GM12878 (cell line): ENCODE results near the gene ADGRV1. TPM values are rescaled to one million over a fixed set of nuclear protein-coding genes. Genes with fewer than 3 reads are reported as not detected.

ENCODE experiments used
- ATAC-seq: fragments of 200-7000 bp; cut with Tn5 transposase; 3 replicates; pipeline ENCODE4 v1.9.1; 2020; ENCODE audit warnings: mild to moderate bottlenecking, moderate library complexity
- BruUV-seq: library from RNA; stranded (reverse); fragments of 400-500 nt; replicated peaks from 2 replicates; lab custom pipeline; 2021; lab: Mats Ljungman, UMichigan
- CTCF ChIA-PET: fragments of 300-600 bp; sonication (Branson Sonifier 250); formaldehyde crosslinking; extraction: SDS; loops from one replicate; lab custom pipeline; 2021; ENCODE audit warnings: inconsistent platforms; lab: Yijun Ruan, JAX
- POLR2A ChIA-PET: fragments of 350-600 bp; formaldehyde crosslinking; extraction: SDS; loops from one replicate; lab custom pipeline; 2021; ENCODE audit warnings: inconsistent platforms; lab: Charles Lee
- RAD21 ChIA-PET: fragments of 300-600 bp; sonication (Branson Sonifier 250); formaldehyde crosslinking; loops from one replicate; lab custom pipeline; 2023; ENCODE audit warnings: antibody characterized with exemption; ENCODE audit not compliant: unreplicated experiment; lab: Charles Lee
- SMC1A ChIA-PET: fragments of 300-600 bp; sonication (Branson Sonifier 250); formaldehyde crosslinking; loops from one replicate; lab custom pipeline; 2023; ENCODE audit not compliant: unreplicated experiment, uncharacterized antibody; lab: Charles Lee
- DNase-seq: peaks from one replicate; pipeline ENCODE4 v3.0.0-alpha.2; 2011; ENCODE audit warnings: low read depth, low spot score
- FAIRE-seq: peaks from 3 replicates; lab custom pipeline; 2011; peaks lifted over from hg19 to GRCh38; lab: Jason Lieb, UNC
- H2AFZ ChIP-seq: 2 replicates; pipeline ENCODE4 v1.6.0; 2011; ENCODE audit warnings: low read depth, low read length, control low read depth; ENCODE audit not compliant: control insufficient read depth
- H3K27ac ChIP-seq: 2 replicates; pipeline ENCODE4 v1.5.1; 2011; ENCODE audit warnings: control low read depth; ENCODE audit not compliant: control insufficient read depth, insufficient read depth
- H3K27me3 ChIP-seq, 2 experiments: replicated peaks in 1 of 2; 2 replicates each; pipeline versions ENCODE4 v1.6.0 to v1.6.1; 2011; ENCODE audit warnings: low read length in 1 of 2; ENCODE audit not compliant: control insufficient read depth in 2 of 2, insufficient read depth in 2 of 2
- H3K36me3 ChIP-seq, 2 experiments: 2 replicates each; pipeline ENCODE4 v1.5.1; 2011; ENCODE audit warnings: low read length in 1 of 2; ENCODE audit not compliant: control insufficient read depth in 2 of 2, insufficient read depth in 2 of 2
- H3K4me1 ChIP-seq: 2 replicates; pipeline ENCODE4 v1.6.1; 2011; ENCODE audit warnings: mild to moderate bottlenecking, low read length, moderate library complexity, mixed read lengths; ENCODE audit not compliant: control insufficient read depth, insufficient read depth
- H3K4me2 ChIP-seq: 2 replicates; pipeline ENCODE4 v1.6.0; 2011; ENCODE audit warnings: control low read depth; ENCODE audit not compliant: control insufficient read depth, insufficient read depth
- H3K4me3 ChIP-seq: fragments of 200-600 bp; sonication (generic); 2 replicates; pipeline ENCODE4 v1.5.1; 2016
- H3K79me2 ChIP-seq: 2 replicates; pipeline ENCODE4 v1.6.0; 2011; ENCODE audit warnings: low read length; ENCODE audit not compliant: control insufficient read depth, insufficient read depth
- H3K9ac ChIP-seq: 2 replicates; pipeline ENCODE4 v1.8.0; 2011; ENCODE audit warnings: low read length, control low read depth, mixed read lengths; ENCODE audit not compliant: control insufficient read depth, insufficient read depth
- H3K9me3 ChIP-seq: replicated peaks from 3 replicates; pipeline ENCODE4 v1.5.1; 2011; ENCODE audit warnings: mild to moderate bottlenecking, low read length; ENCODE audit not compliant: control insufficient read depth, insufficient read depth
- H4K20me1 ChIP-seq: 2 replicates; pipeline ENCODE4 v1.6.0; 2011; ENCODE audit not compliant: control insufficient read depth, insufficient read depth
- BCL3 ChIP-seq: IDR thresholded peaks from 2 replicates; pipeline ENCODE4 v1.6.1; 2011; ENCODE audit warnings: borderline replicate concordance, low read depth, mild to moderate bottlenecking, moderate library complexity, low read length; ENCODE audit not compliant: insufficient read depth, poor library complexity, severe bottlenecking
- CREB1 ChIP-seq: IDR thresholded peaks from 2 replicates; pipeline ENCODE4 v1.6.1; 2012; ENCODE audit warnings: low read depth, mild to moderate bottlenecking, inconsistent platforms
- FOXM1 ChIP-seq: IDR thresholded peaks from 2 replicates; pipeline ENCODE4 v1.6.1; 2012; ENCODE audit warnings: low read depth, mild to moderate bottlenecking, inconsistent platforms, low read length, moderate library complexity
- IKZF2 ChIP-seq, 2 experiments: fragments of 450-650 bp; IDR thresholded peaks; 2 replicates each; pipeline ENCODE4 v1.6.1; 2017; ENCODE audit warnings: mild to moderate bottlenecking in 2 of 2, moderate library complexity in 2 of 2
- JUNB ChIP-seq: IDR thresholded peaks from 2 replicates; pipeline ENCODE4 v1.6.1; 2016; ENCODE audit warnings: antibody characterized with exemption, mild to moderate bottlenecking
- LARP7 ChIP-seq: fragments of 450-650 bp; IDR thresholded peaks from 2 replicates; pipeline ENCODE4 v1.6.1; 2017; ENCODE audit warnings: mild to moderate bottlenecking
- NR2F1 ChIP-seq: fragments of 450-650 bp; conservative IDR thresholded peaks from 2 replicates; pipeline ENCODE4 v1.6.1; 2017; ENCODE audit warnings: mild to moderate bottlenecking
- PKNOX1 ChIP-seq: fragments of 450-650 bp; IDR thresholded peaks from 2 replicates; pipeline ENCODE4 v1.6.1; 2016; ENCODE audit warnings: mild to moderate bottlenecking
- POLR2AphosphoS5 ChIP-seq: IDR thresholded peaks from 2 replicates; pipeline ENCODE4 v1.6.1; 2011; ENCODE audit warnings: mild to moderate bottlenecking, low read length, inconsistent platforms
- RAD21 ChIP-seq: IDR thresholded peaks from 2 replicates; pipeline ENCODE4 v1.6.1; 2011; ENCODE audit warnings: mild to moderate bottlenecking, low read depth, low read length, moderate library complexity; ENCODE audit not compliant: insufficient read depth
- RELA ChIP-seq: fragments of 450-650 bp; IDR thresholded peaks from 2 replicates; pipeline ENCODE4 v1.8.0; 2014; ENCODE audit warnings: borderline replicate concordance; ENCODE audit not compliant: partially characterized antibody
- SREBF2 ChIP-seq: IDR thresholded peaks from 2 replicates; pipeline ENCODE4 v1.6.1; 2012; ENCODE audit warnings: mild to moderate bottlenecking, low read length
- ZBTB11 ChIP-seq: fragments of 450-650 bp; formaldehyde crosslinking; IDR thresholded peaks from 2 replicates; pipeline ENCODE4 v1.5.0; 2022; ENCODE audit warnings: mild to moderate bottlenecking, missing genetic modification characterization
- ZBTB4 ChIP-seq: fragments of 450-650 bp; formaldehyde crosslinking; IDR thresholded peaks from 2 replicates; pipeline ENCODE4 v1.4.0; 2022; ENCODE audit warnings: mild to moderate bottlenecking, moderate library complexity
- ZNF384 ChIP-seq: IDR thresholded peaks from 2 replicates; pipeline ENCODE4 v1.6.1; 2012; ENCODE audit warnings: low read depth, mild to moderate bottlenecking, low read length, improper control_type of control experiment, borderline replicate concordance
- WGBS: methylation state at CpG from one replicate; pipeline ENCODE4 v1.1.6; 2016; ENCODE audit warnings: low lambda C conversion rate; ENCODE audit not compliant: insufficient replicate concordance, insufficient coverage; ENCODE audit errors: missing lambda C conversion rate; 5-methylcytosine and 5-hydroxymethylcytosine counted together
- in situ Hi-C: fragments of 300-500 bp; cut with MboI; formaldehyde crosslinking; loops from 9 replicates; pipeline ENCODE4 v1.14.3; 2018; ENCODE audit warnings: mixed read lengths
- intact Hi-C: fragments of 100-400 bp; cut with micrococcal nuclease; formaldehyde crosslinking; loops from one replicate; pipeline ENCODE4 v1.14.2; 2022; ENCODE audit not compliant: unreplicated experiment
- polyA plus RNA-seq, 11 experiments: library from polyadenylated mRNA; depleted of rRNA in 4 of 11; unstranded in 6 of 11; stranded (reverse) in 5 of 11; fragments of >200 nt; fragmentation: Nextera tagmentation in 4 of 11; fragmentation: Illumina TruSeq in 1 of 11; extraction: Ambion mirVana in 4 of 11; extraction: Trizol in 1 of 11; gene quantifications; 1 replicate in 1 of 11; 2 replicates in 10 of 11; pipeline versions ENCODE4 v1.2.1 to v1.2.3, GENCODE V29; 2011 to 2016; ENCODE audit warnings: inconsistent platforms in 2 of 11, missing spikeins in 2 of 11, low read depth in 1 of 11
- total RNA-seq, 4 experiments: library from RNA; depleted of rRNA in 3 of 4; stranded (reverse); fragments of >200 nt in 3 of 4; fragmentation: Illumina TruSeq in 1 of 4; extraction: Trizol in 1 of 4; gene quantifications; 2 replicates each; pipeline versions ENCODE4 v1.2.1 to v1.2.3, GENCODE V29; 2013 to 2021

Gene ADGRV1
- total and polyA plus RNA-seq, 10 of the 15 experiments (the other 5 are each of a cell fraction or from before 2014, with no cell fraction given) = 0.04 to 8.1 (median 0.16) TPM; not detected in 1

- no peak overlapping the region for H3K9ac ChIP-seq
- no peaks in the 10 kb centered on the region for H4K20me1 ChIP-seq
- POLR2A ChIA-PET = no interaction called here
- H3K4me3 ChIP-seq = no peak overlapping the region
- H3K27me3 ChIP-seq = no peaks in the 10 kb centered on the region
- no TSS peak for BruUV-seq
- no peak overlapping the region for H3K4me2 ChIP-seq
- no peak overlapping the region for H2AFZ ChIP-seq
- H3K4me1 ChIP-seq = no peaks in the 10 kb centered on the region
- no peaks in the 10 kb centered on the region for H3K79me2 ChIP-seq
- ATAC-seq (no peak), FAIRE-seq (no peak), DNase-seq (no peak)
- no peaks in the 10 kb centered on the region for H3K36me3 ChIP-seq
- 0% methylated on average over 1 of the region's 1 CpG for WGBS
- CTCF ChIA-PET = interaction anchor here (1.8 kb wide), 1 partner anchor 256 kb away, joined by 6 read pairs; no protein-coding TSS in a partner anchor
- RAD21 ChIA-PET = no interaction called here
- intact Hi-C loops = no loop called here
- SMC1A ChIA-PET = interaction anchor here (0.6 to 1.3 kb wide), 2 partner anchors 46 to 234 kb away, joined by 3 read pairs; no protein-coding TSS in a partner anchor
- no peaks in the 10 kb centered on the region for H3K9me3 ChIP-seq
- no peak overlapping the region for H3K27ac ChIP-seq
- in situ Hi-C loops = no loop called here
- TF ChIP-seq LARP7 (no peak), BCL3 (no peak), NR2F1 (no peak), POLR2AphosphoS5 (no peak), IKZF2 (IDR thresholded peaks at IDR 0.05) (no peak), ZBTB11 (CRISPR knock-in tag) (no peak), FOXM1 (no peak), SREBF2 (no peak), PKNOX1 (no peak), JUNB (no peak), RAD21 (no peak), ZBTB4 (CRISPR knock-in tag) (no peak), ZNF384 (no peak), CREB1 (no peak), RELA (no peak)
Measured at GRCh38 chr5:91128604-91129003, 570.0 kb downstream of the ADGRV1 start.
